ENCODE results near the gene REX1BD.
"Not testable (repeated sequence)": the region's sequence is repeated elsewhere in the genome, so short reads cannot be mapped to it uniquely, and the experiment has no call there.

The REX1BD gene

GRCh38 chr19:18588611-18589379 is at the start of gene REX1BD:
Gene REX1BD, plus strand, starts transcription at chr19:18588798. Its CDS starts 4 bp downstream, at chr19:18588802.
- no peak for TF ChIP-seq JUND (IDR thresholded peaks at IDR 0.05; ENCODE audit: low read depth)
- in situ Hi-C loops (cut with HindIII; ENCODE audit: low pct_unique_long_range_greater_than_20kb, low sequenced_read_pairs) = no loop called here
- DNase-seq (ENCODE audit: low read depth in 1 of 2, low spot score in 1 of 2) = peak in 1 of 2 experiments; percentile 72

GRCh38 chr19:18539372-18539771 is 49.2 kb upstream of the REX1BD start:
- no peak for TF ChIP-seq JUND (IDR thresholded peaks at IDR 0.05; ENCODE audit: low read depth)
- in situ Hi-C loops (cut with HindIII; ENCODE audit: low pct_unique_long_range_greater_than_20kb, low sequenced_read_pairs) = no loop called here
- DNase-seq (ENCODE audit: low read depth in 1 of 2, low spot score in 1 of 2) = no peak

GRCh38 chr19:18540200-18540599 is 48.4 kb upstream of the REX1BD start:
- DNase-seq (ENCODE audit: low read depth in 1 of 2, low spot score in 1 of 2); in situ Hi-C loops (cut with HindIII; ENCODE audit: low pct_unique_long_range_greater_than_20kb, low sequenced_read_pairs): not testable (repeated sequence)

- in situ Hi-C loops (cut with HindIII; ENCODE audit: low pct_unique_long_range_greater_than_20kb, low sequenced_read_pairs) = no loop called here
These were observed 47.2 kb upstream of the REX1BD start for GRCh38 chr19:18541258-18541991.

GRCh38 chr19:18541992-18542940 is 46.3 kb upstream of the REX1BD start:
- in situ Hi-C loops (cut with HindIII; ENCODE audit: low pct_unique_long_range_greater_than_20kb, low sequenced_read_pairs) = no loop called here
- no peak for TF ChIP-seq JUND (IDR thresholded peaks at IDR 0.05; ENCODE audit: low read depth)
- no peak for DNase-seq (ENCODE audit: low read depth in 1 of 2, low spot score in 1 of 2)

More at GRCh38 chr19:18541258-18541991, 47.2 kb upstream of the REX1BD start:
- DNase-seq (ENCODE audit: low read depth in 1 of 2, low spot score in 1 of 2) = no peak
- no peak for TF ChIP-seq JUND (IDR thresholded peaks at IDR 0.05; ENCODE audit: low read depth)

GRCh38 chr19:18542941-18543813 is 45.4 kb upstream of the REX1BD start, which contains the start of gene FKBP8:
Gene FKBP8, minus strand, starts transcription at chr19:18543573. Its CDS starts 1,603 bp downstream, at chr19:18541970.
- in situ Hi-C loops (cut with HindIII; ENCODE audit: low pct_unique_long_range_greater_than_20kb, low sequenced_read_pairs) = no loop called here
- TF ChIP-seq JUND (IDR thresholded peaks at IDR 0.05; ENCODE audit: low read depth) = no peak
- DNase-seq (ENCODE audit: low read depth in 1 of 2, low spot score in 1 of 2) = peak; percentile 86 to 94

- in situ Hi-C loops (cut with HindIII; ENCODE audit: low pct_unique_long_range_greater_than_20kb, low sequenced_read_pairs) = no loop called here
These were observed 44.7 kb upstream of the REX1BD start for GRCh38 chr19:18543814-18544475.

GRCh38 chr19:18551631-18552030 is 37.0 kb upstream of the REX1BD start:
- TF ChIP-seq JUND (IDR thresholded peaks at IDR 0.05; ENCODE audit: low read depth) = no peak
- DNase-seq (ENCODE audit: low read depth in 1 of 2, low spot score in 1 of 2) = peak; percentile 44 to 79
- in situ Hi-C loops (cut with HindIII; ENCODE audit: low pct_unique_long_range_greater_than_20kb, low sequenced_read_pairs) = no loop called here

More at GRCh38 chr19:18543814-18544475, 44.7 kb upstream of the REX1BD start:
- TF ChIP-seq JUND (IDR thresholded peaks at IDR 0.05; ENCODE audit: low read depth) = no peak
- peak; percentile 44 to 86 for DNase-seq (ENCODE audit: low read depth in 1 of 2, low spot score in 1 of 2)

- TF ChIP-seq JUND (IDR thresholded peaks at IDR 0.05; ENCODE audit: low read depth) = no peak
- in situ Hi-C loops (cut with HindIII; ENCODE audit: low pct_unique_long_range_greater_than_20kb, low sequenced_read_pairs) = no loop called here
- peak; percentile 85 to 98 for DNase-seq (ENCODE audit: low read depth in 1 of 2, low spot score in 1 of 2)
These were observed 31.0 kb upstream of the REX1BD start, which contains the start of gene KXD1 for GRCh38 chr19:18557411-18558201. Gene KXD1, plus strand, starts transcription at chr19:18557870. Its CDS starts 4,187 bp downstream, at chr19:18562057.

- TF ChIP-seq JUND (IDR thresholded peaks at IDR 0.05; ENCODE audit: low read depth) = no peak
- no peak for DNase-seq (ENCODE audit: low read depth in 1 of 2, low spot score in 1 of 2)
- in situ Hi-C loops (cut with HindIII; ENCODE audit: low pct_unique_long_range_greater_than_20kb, low sequenced_read_pairs) = no loop called here
These were observed 30.4 kb upstream of the REX1BD start for GRCh38 chr19:18558202-18558555.

Measured in T47D (cell line).